GM18505 (cell line): ENCODE results near the gene CPEB1.

ENCODE experiments used
- ATAC-seq: cut with Tn5 transposase; IDR thresholded peaks from one replicate; pipeline ENCODE4 v1.9.1; 2021; ENCODE audit not compliant: unreplicated experiment
- POLR2A ChIP-seq: IDR thresholded peaks from 4 replicates; pipeline ENCODE4 v1.6.1; 2011; ENCODE audit warnings: borderline replicate concordance; ENCODE audit not compliant: insufficient read depth, insufficient read length; ENCODE audit errors: extremely low read depth

CPEB1 gene

DNA sequence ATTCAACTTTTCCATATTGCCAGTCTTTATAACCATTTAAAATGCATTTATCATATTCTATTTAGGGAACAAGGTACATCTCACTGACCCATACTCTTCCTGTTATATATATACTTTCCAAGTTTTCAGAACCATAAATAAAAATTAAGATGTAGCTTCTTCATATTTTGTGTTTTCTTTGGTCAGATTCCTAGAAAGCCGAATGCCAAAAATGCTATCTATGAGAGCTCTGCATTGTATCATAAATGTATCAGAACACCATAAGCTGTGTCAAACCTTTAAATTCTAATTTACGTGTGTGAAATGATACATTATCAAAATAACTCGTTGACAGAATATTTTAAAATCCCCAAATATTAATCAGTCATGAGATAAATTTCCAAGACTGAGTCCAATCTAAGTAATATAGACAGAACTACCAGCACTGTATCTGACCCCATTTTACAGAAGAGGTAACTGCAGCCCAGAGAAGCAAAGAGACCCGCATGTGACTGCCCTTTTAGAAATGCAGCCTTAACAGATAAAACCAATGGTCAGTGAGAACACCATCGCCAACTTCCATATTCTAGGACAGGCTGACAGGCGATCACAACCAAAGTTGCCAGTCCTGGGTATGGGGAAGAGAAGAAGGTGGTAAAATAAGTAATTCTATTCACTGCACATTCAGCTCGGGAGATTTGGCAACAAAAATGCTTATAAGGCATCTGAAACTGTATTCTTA lies 90.7 kb downstream of the CPEB1 start:
- ATAC-seq = no peak
- no peak for TF ChIP-seq POLR2A

DNA sequence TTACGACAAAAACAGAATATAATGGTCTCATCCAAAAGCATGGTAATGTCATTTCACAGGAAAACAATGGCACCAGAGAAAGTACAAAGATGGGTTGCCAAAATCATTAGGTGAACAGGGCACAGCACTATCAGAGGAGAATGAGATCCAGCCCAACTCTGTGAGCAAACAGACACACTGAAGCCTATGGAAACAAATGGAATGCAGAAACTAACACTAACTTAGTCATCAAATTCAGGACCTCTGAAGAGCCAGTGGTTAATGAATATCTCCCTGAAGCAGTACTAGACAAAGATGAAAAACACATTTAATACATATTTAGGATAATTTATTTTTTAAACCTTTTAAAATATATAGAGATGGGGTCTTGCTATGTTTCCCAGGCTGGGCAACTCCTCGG lies 92.3 kb downstream of the CPEB1 start:
- no peak for TF ChIP-seq POLR2A
- no peak for ATAC-seq

DNA sequence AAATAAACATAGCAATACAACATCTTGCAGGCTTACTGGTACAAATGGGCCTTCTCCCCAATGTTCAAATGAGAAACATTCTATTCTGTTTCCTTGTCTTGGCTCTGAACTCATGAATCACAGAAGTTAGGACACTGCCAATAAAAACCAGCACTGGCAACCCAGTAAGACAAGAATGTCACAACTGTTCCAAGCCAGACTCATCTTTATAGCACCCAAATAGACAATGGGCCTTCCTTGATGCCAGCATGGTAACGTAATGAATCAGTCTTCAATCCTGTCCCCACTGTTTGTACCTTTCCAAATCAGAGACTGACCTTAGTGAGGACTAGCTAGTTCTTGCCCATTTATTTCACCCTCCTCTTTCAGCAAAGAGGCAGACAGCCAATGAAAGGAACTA lies 92.8 kb downstream of the CPEB1 start:
- ATAC-seq = no peak
- TF ChIP-seq POLR2A = no peak

DNA sequence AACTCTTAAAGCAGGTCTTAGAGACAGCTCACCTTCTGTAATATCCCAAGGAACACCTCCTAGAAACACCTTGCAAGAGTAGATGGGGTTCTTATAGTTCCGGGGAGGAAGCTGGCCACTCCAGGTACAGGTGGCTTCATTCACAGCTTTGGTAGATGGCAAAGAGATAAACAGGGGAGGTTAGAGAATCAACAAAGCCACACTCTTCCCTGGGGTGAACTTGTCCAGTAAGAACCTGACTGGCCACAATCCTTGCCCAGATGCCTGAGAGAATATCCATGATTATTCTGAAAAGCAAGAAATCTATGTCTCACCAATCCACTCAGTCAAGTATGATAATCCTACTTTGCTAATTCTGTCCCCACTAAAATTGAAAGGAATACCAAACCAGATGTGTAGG lies 93.3 kb downstream of the CPEB1 start:
- TF ChIP-seq POLR2A = no peak
- no peak for ATAC-seq

DNA sequence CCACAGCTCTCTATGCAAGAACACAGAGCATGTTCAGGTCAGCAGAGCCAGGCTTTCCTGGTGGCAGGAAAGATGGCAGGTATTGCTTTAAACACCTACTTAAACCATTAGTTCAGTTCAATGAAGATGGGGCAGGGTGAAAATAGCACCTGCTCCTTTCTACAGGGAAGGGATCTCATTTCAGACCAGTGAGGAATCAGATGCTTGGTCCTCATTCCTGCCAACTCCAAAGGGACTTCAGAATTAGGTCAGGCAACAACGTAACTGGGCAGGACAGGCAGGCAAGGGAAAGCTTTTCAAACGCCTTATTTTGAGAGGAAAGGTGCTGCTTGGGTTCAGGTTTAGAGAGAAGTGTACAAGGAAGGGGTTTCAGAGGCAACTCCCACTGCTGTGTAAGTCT lies 94.3 kb downstream of the CPEB1 start:
- no peak for TF ChIP-seq POLR2A
- ATAC-seq = no peak

DNA sequence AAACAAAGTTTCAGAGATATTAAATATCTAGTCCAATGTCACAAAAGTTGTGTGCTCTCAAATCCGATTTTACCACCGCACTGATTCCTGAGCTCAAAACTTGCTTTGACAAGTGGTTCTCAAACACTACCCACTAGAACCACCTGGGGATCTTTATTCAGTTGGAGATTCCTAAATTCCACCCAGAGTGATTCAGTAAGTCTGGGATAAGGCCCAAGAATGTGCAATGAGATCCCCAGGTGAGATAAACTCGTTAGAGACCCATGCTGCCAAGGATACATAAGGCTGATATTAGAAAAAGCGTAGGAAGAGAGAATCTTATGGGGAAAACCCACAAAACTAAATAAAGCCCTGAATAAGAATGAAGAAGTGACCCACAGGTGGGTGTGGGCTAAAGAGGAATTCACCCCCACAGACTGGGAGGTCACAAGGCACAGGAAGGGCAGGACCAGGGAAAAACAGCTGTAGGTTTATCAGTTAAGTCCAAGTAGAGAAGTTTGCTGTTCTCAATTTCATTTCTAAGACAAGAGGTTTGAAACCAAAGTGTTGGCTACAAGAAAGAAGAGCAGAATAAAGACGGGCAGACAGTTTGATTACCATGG lies 95.4 kb downstream of the CPEB1 start:
- TF ChIP-seq POLR2A = no peak
- no peak for ATAC-seq

DNA sequence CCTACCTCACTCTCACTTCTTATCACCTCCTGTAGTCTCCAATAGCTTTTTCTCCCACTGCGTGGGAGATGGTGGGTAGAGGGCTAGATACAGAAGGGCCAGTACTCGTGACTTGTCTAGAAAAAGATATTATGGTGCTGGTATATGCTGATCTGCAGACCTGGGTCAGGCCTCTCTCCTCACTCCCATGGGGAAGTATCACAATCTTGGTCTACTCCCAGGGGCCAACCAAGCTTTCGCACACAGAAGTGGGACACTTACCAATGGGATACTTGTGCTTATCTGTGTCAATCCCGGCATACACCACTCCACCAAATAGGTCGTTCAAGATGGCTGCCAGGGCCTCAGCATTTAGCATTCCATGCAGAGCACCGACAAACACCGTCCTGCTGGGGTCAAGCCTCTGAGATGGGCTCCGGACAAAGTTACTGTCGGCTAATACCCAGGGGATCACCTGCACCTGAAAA lies 97.9 kb downstream of the CPEB1 start:
- TF ChIP-seq POLR2A = no peak
- no peak for ATAC-seq

DNA sequence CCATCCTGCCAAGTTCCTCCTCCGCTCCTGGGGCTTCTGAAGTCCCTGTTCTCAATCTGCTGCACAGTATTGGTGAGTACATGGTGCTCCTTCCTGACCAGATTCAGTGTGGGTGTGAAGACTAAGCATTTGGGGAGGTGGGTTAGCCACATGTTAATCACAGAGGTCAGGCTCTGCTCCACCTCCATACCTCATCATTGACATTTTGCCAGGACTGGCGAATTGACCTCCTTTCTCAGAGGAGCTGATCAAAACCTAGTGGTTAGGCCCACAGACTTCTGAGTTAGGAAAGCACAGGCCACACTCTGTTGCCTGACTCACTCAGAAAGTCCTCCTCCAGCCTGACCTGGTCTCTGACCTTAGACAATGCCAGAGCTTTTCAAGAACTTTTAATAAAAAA lies 98.5 kb downstream of the CPEB1 start:
- TF ChIP-seq POLR2A = no peak
- ATAC-seq = no peak

DNA sequence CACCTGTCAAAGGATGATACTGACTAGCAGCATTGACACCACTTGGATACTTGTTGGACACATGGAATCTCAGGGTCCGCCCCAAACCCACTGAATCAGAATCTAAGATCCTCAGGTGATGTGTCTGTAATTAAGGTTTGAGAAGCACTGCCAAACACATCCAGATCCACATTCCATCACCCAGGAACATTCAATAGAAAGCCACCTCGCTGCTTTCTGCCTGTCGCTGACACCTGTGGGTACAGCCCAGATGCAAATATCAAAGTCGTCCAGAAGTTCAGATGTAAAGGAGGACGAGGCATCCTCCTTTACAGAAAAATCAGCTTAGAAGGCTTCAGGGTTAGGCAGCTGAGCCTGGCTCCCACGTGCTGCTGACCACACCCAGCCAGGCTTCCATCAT lies 101.7 kb downstream of the CPEB1 start:
- ATAC-seq = no peak
- no peak for TF ChIP-seq POLR2A

DNA sequence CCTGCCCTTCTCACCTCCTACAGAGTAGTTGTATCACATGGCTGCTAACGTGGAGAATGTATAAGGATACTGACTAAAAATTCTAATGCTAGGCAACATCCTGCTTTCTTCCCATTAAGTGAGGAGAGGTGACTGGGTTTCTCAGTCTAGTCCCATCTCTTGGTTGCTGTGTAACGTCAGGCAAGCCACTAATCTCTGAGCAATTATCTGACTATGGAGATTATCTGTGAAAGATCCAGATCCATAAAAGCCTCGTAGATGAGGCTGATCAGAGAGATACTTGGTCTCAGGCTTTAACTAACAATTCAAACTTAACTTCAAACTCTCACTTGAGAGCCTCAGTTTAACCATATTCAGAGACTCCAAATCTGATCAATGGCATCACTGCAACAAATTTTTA lies 102.2 kb downstream of the CPEB1 start:
- no peak for ATAC-seq
- no peak for TF ChIP-seq POLR2A

DNA sequence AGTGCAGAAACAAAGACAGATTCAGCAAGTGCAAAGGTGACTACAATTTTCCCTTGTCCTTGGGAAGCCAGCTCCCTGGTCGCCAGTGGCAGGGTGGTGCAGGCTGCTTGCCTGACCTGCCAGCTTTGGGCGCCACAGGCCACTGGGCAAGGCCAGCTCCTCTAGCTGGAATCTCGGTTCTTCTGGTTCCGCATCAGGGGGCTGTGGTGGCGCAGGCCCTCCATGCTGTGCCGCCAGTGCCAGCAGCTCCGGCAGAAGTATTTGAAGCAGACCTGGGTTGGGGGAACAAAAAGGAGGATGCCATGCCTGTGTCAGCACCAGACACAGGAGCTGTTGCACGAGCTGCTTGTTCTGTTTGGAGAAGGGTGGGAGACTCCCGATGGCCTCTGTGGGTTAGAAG lies 102.7 kb downstream of the CPEB1 start:
- TF ChIP-seq POLR2A = no peak
- ATAC-seq = no peak

DNA sequence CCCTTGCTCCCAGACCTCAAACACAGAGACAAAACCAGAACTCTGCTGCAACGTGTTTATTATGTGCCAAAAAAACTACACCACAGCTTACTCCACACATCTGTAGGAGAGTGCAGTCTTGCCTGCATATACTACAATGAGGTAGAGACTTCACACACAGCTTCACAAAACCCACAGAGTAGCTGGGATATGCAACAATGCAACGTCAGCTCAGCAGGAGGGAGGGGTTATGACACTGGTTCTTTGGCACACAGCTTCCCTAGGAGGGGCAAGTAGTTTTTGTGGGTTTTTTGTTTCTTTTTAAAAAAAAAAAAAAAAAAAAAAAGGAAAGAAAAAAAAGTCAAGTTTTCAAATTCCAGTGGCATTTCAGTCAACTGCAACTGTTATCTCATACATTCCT lies 104.0 kb downstream of the CPEB1 start:
- no peak for ATAC-seq
- TF ChIP-seq POLR2A = no peak

DNA sequence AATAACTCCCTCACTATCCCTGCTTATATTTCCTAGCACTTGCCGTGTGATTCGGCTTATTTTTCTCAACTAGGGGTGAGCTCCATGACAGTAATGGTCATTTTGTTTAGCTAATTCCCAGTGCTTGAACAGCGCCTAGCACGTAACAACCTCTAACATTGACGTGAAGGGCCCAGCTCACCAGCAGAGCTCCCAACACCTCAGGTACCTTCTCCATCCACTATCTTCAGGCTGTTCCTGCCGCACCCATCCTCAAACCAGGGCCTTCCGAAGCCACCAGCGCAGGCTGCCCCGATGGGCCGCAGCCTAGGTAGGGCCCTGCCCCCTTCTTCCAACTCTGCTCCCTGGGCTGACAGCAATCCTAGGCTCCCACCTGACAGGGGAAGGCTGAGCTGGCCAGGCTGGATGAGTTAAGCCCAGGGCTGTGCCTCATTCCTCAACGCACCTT lies 106.2 kb downstream of the CPEB1 start:
- no peak for TF ChIP-seq POLR2A
- no peak for ATAC-seq
